GM12878 (cell line): ENCODE measurements around the gene TBC1D1.
A peak's percentile ranks its signal among the peaks of the same experiment; 100 is the strongest.

ENCODE experiments used
- CHD2 ChIP-seq: IDR thresholded peaks from 2 replicates; pipeline ENCODE4 v1.6.1; 2011; ENCODE audit warnings: low read depth, low read length, improper control_type of control experiment, borderline replicate concordance
- CREB1 ChIP-seq: IDR thresholded peaks from 2 replicates; pipeline ENCODE4 v1.6.1; 2012; ENCODE audit warnings: low read depth, mild to moderate bottlenecking, inconsistent platforms
- CTCF ChIP-seq, 3 experiments: IDR thresholded peaks in 2 of 3; conservative IDR thresholded peaks in 1 of 3; 2 replicates each; pipeline ENCODE4 v1.5.1; 2011; ENCODE audit warnings: low read depth in 3 of 3, low read length in 3 of 3, mild to moderate bottlenecking in 3 of 3, control low read depth in 2 of 3, moderate library complexity in 2 of 3, inconsistent platforms in 1 of 3, mixed read lengths in 1 of 3; ENCODE audit not compliant: control insufficient read depth in 2 of 3, insufficient read depth in 1 of 3; ENCODE audit errors: extremely low read depth in 1 of 3
- EP300 ChIP-seq, 2 experiments: fragments of 150-350 bp in 1 of 2; IDR thresholded peaks; 2 replicates each; pipeline ENCODE4 v1.6.1; 2011 to 2012; ENCODE audit warnings: low read depth in 2 of 2, low read length in 2 of 2, borderline replicate concordance in 1 of 2, improper control_type of control experiment in 1 of 2, inconsistent platforms in 1 of 2; ENCODE audit not compliant: control insufficient read depth in 1 of 2
- EZH2 ChIP-seq: IDR thresholded peaks from 2 replicates; pipeline ENCODE4 v1.6.1; 2012; ENCODE audit warnings: low read depth, mild to moderate bottlenecking, control low read depth, inconsistent platforms, low read length, borderline replicate concordance; ENCODE audit not compliant: control insufficient read depth
- HDAC2 ChIP-seq: fragments of 200-600 bp; sonication (generic); IDR thresholded peaks from 2 replicates; pipeline ENCODE4 v1.6.1; 2017
- NFXL1 ChIP-seq: fragments of 450-650 bp; IDR thresholded peaks from 2 replicates; pipeline ENCODE4 v1.6.1; 2017; ENCODE audit warnings: antibody characterized with exemption, mild to moderate bottlenecking, borderline replicate concordance
- NR2C2 ChIP-seq: IDR thresholded peaks from 2 replicates; pipeline ENCODE4 v1.6.1; 2011; ENCODE audit warnings: borderline replicate concordance, low read depth; ENCODE audit not compliant: control insufficient read depth, insufficient read length
- POLR2A ChIP-seq: IDR thresholded peaks from 2 replicates; pipeline ENCODE4 v1.6.1; 2011; ENCODE audit warnings: low read depth, mild to moderate bottlenecking, low read length
- SMC3 ChIP-seq: IDR thresholded peaks from 2 replicates; pipeline ENCODE4 v1.6.1; 2011; ENCODE audit warnings: low read length, improper control_type of control experiment, borderline replicate concordance
- ZBTB11 ChIP-seq: fragments of 450-650 bp; formaldehyde crosslinking; IDR thresholded peaks from 2 replicates; pipeline ENCODE4 v1.5.0; 2022; ENCODE audit warnings: mild to moderate bottlenecking, missing genetic modification characterization

- TF ChIP-seq EZH2 (no peak), CTCF (IDR thresholded peaks at IDR 0.05 in 2 of 3, conservative IDR thresholded peaks at IDR 0.05 in 1 of 3; ENCODE audit: control insufficient read depth in 2 of 3, extremely low read depth in 1 of 3, insufficient read depth in 1 of 3, low read depth in 3 of 3, low read length in 3 of 3) (no peak), NR2C2 (no peak), EP300 (IDR thresholded peaks at IDR 0.05; ENCODE audit: borderline replicate concordance in 1 of 2, control insufficient read depth in 1 of 2, low read depth in 2 of 2, low read length in 2 of 2) (no peak), NFXL1 (no peak), CHD2 (no peak), ZBTB11 (no peak), POLR2A (no peak), SMC3 (0 out of 2 replicates have a peak, but pooled peaks have one; percentile 7), HDAC2 (no peak), CREB1 (no peak)
Measured at GRCh38 chr4:38178392-38178995, 287.6 kb downstream of the TBC1D1 start.
